Parathyroid adenoma (tissue), 2 donors: Measurements from ENCODE around the gene SLC12A7.

ENCODE experiments used
- H2AFZ ChIP-seq: fragments of 300-600 bp; sonication (generic); one replicate; pipeline ENCODE4 v1.7.0; 2017; ENCODE audit warnings: antibody characterized with exemption, mild to moderate bottlenecking
- H3K27ac ChIP-seq: fragments of 300-600 bp; sonication (generic); one replicate; pipeline ENCODE4 v1.7.0; 2017
- H3K27me3 ChIP-seq: fragments of 300-600 bp; sonication (generic); one replicate; pipeline ENCODE4 v1.7.0; 2017; ENCODE audit warnings: low read length; ENCODE audit not compliant: control insufficient read depth, insufficient read depth
- H3K36me3 ChIP-seq: fragments of 300-600 bp; sonication (generic); one replicate; pipeline ENCODE4 v1.7.0; 2017; ENCODE audit warnings: low read length; ENCODE audit not compliant: control insufficient read depth, insufficient read depth
- H3K4me1 ChIP-seq: fragments of 300-600 bp; sonication (generic); one replicate; pipeline ENCODE4 v1.7.0; 2017; ENCODE audit warnings: control low read depth
- H3K4me2 ChIP-seq: fragments of 300-600 bp; sonication (generic); one replicate; pipeline ENCODE4 v1.7.0; 2017; ENCODE audit warnings: low read length
- H3K4me3 ChIP-seq: fragments of 300-600 bp; sonication (generic); one replicate; pipeline ENCODE4 v1.7.0; 2017; ENCODE audit warnings: low read depth, low read length
- H3K79me2 ChIP-seq: fragments of 300-600 bp; sonication (generic); one replicate; pipeline ENCODE4 v1.7.0; 2017; ENCODE audit warnings: control low read depth
- H3K9ac ChIP-seq: fragments of 300-600 bp; sonication (generic); one replicate; pipeline ENCODE4 v1.7.0; 2017; ENCODE audit warnings: mild to moderate bottlenecking
- H3K9me3 ChIP-seq: fragments of 300-600 bp; sonication (generic); one replicate; pipeline ENCODE4 v1.7.0; 2017; ENCODE audit warnings: low read length; ENCODE audit not compliant: control insufficient read depth
- CTCF ChIP-seq: fragments of 300-600 bp; sonication (generic); IDR thresholded peaks from one replicate; pipeline ENCODE4 v1.7.0; 2017; ENCODE audit warnings: antibody characterized with exemption, mild to moderate bottlenecking
- donor health status: primary hyperparathyroidism.

SLC12A7 gene

DNA sequence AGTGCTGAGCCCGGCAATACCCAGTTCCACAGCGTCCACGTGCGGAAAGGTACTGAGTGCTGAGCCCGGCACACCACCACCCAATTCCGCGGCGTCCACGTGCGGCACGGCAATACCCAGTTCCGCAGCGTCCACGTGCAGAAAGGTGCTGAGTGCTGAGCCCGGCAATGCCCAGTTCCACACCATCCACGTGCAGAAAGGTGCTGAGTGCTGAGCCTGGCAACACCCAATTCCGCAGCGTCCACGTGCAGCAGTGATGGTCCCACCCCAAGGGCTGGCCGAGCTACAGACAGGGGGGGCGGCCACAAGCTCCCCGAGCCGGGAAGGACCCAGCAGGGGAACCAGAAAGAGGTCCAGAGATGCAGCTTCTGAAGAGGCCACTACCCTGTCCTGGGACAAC, 20.2 kb downstream of the SLC12A7 start:
- Histone ChIP-seq H3K79me2 (no peaks in the 10 kb centered on the region), H3K27me3 (no peaks in the 10 kb centered on the region), H3K4me1 (no peaks in the 10 kb centered on the region), H3K9ac (no peak overlapping the region), H3K36me3 (no peaks in the 10 kb centered on the region), H3K4me3 (no peak overlapping the region), H2AFZ (no peak overlapping the region), H3K27ac (peak overlapping the region; percentile 49), H3K9me3 (no peaks in the 10 kb centered on the region), H3K4me2 (no peak overlapping the region)
- no peak for TF ChIP-seq CTCF

- Histone ChIP-seq H3K27ac (peak overlapping the region; percentile 49), H3K36me3 (no peaks in the 10 kb centered on the region)
Measured at GRCh38 chr5:1090538-1090937, 21.3 kb downstream of the SLC12A7 start.

DNA sequence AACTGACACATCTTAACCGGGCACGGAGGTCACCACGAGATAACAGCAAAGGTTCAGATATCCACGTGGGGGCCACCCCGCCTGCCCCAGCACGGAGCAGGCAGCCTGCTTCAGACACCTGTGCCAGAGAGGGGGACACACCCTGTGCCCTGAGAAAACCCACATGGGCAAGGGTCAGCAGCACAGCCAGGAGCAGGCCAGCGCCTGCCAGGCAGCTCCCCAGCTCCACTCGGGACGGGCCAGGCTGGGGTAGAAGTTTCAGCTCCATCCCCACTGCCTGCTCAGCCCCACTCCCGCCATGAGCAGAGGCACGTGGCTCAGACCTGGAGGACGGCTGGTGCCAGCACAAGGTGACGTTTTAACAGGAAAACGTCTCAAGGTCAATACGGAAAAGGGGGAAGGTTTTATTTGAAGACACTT, 22.2 kb downstream of the SLC12A7 start:
- TF ChIP-seq CTCF: no peak
- Histone ChIP-seq H3K4me1 (no peaks in the 10 kb centered on the region), H3K9me3 (no peaks in the 10 kb centered on the region), H3K79me2 (no peaks in the 10 kb centered on the region), H3K27ac (peak overlapping the region; percentile 49), H2AFZ (no peak overlapping the region), H3K9ac (no peak overlapping the region), H3K4me2 (no peak overlapping the region), H3K27me3 (no peaks in the 10 kb centered on the region), H3K4me3 (no peak overlapping the region), H3K36me3 (no peaks in the 10 kb centered on the region)

More at GRCh38 chr5:1090538-1090937, 21.3 kb downstream of the SLC12A7 start:
- Histone ChIP-seq H3K4me2 (no peak overlapping the region), H3K9me3 (no peaks in the 10 kb centered on the region), H3K4me3 (no peak overlapping the region), H3K4me1 (no peaks in the 10 kb centered on the region), H2AFZ (no peak overlapping the region), H3K79me2 (no peaks in the 10 kb centered on the region), H3K9ac (no peak overlapping the region), H3K27me3 (no peaks in the 10 kb centered on the region)
- TF ChIP-seq CTCF: no peak

- H3K27ac ChIP-seq: no peak overlapping the region
- H3K4me3 ChIP-seq: no peak overlapping the region
- no peaks in the 10 kb centered on the region for H3K79me2 ChIP-seq
- H3K36me3 ChIP-seq: no peaks in the 10 kb centered on the region
- H2AFZ ChIP-seq: no peak overlapping the region
- no peak for TF ChIP-seq CTCF
- no peaks in the 10 kb centered on the region for H3K27me3 ChIP-seq
- no peak overlapping the region for H3K4me2 ChIP-seq
- H3K9me3 ChIP-seq: no peaks in the 10 kb centered on the region
- H3K9ac ChIP-seq: no peak overlapping the region
- H3K4me1 ChIP-seq: no peaks in the 10 kb centered on the region
Measured at GRCh38 chr5:1089146-1089545, 22.7 kb downstream of the SLC12A7 start.

DNA sequence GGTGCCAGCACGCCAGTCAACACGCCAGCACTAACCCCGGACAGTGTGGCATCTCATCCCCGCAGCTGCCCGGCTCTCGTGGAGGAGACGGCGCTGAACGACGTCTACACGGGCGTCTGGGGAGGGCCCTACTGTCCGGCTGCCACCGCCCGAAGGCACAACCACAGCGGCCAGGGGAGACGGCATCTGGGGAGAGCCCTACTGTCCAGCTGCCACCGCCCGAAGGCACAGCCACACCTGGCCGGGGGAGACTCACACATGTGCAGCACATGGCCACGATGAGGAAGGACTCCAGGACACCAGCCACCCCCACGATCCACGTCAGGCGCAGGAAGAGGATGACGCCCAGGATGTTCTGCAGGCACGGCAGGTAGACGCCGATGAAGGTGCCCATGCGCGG, 23.1 kb downstream of the SLC12A7 start:
- no peak for TF ChIP-seq CTCF
- Histone ChIP-seq H3K4me1 (no peaks in the 10 kb centered on the region), H3K79me2 (no peaks in the 10 kb centered on the region), H3K4me3 (no peak overlapping the region), H3K9me3 (no peaks in the 10 kb centered on the region), H3K9ac (no peak overlapping the region), H2AFZ (no peak overlapping the region), H3K36me3 (no peaks in the 10 kb centered on the region), H3K27ac (no peak overlapping the region), H3K27me3 (no peaks in the 10 kb centered on the region), H3K4me2 (no peak overlapping the region)
